ENCODE results near the gene ATP10B. TPM values are rescaled to one million over a fixed set of nuclear protein-coding genes. Genes with fewer than 3 reads are reported as not detected.
"Not testable (repeated sequence)": the region's sequence is repeated elsewhere in the genome, so short reads cannot be mapped to it uniquely, and the experiment has no call there.

Gene ATP10B
- total RNA-seq, 4 donors from 2014 or later: 63.5 to 112 (median 87.7) TPM

DNA sequence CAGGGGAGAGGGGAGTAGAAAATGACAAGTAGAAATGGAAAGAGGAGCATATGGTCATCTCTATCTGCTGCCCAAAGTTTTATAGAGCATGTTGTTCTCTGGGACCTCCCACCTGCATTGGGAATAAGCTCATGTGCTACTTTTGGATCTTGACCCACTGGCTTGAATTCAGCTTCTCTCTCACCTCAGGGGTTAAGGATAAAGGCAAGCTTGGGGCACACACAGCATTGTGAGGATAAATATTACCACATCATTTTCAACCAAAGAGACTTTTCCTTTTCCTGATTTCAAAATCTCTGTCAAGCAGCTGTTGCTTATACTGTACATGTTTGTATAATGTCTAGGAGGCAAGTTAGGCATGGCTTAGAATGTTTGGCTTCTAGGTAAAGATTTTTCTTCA is 16.6 kb downstream of the ATP10B start:
- Histone ChIP-seq H3K4me3 (no peak overlapping the region), H3K27me3 (no peaks in the 10 kb centered on the region), H3K27ac (no peak overlapping the region), H3K36me3 (no peaks in the 10 kb centered on the region), H3K4me1 (no peaks in the 10 kb centered on the region), H3K9me3 (no peaks in the 10 kb centered on the region)
- DNase-seq: no peak
- TF ChIP-seq POLR2A (IDR thresholded peaks at IDR 0.05) (no peak), CTCF (IDR thresholded peaks at IDR 0.05) (no peak)

GRCh38 chr5:160833806-160834205 is 18.2 kb downstream of the ATP10B start:
- no peaks in the 10 kb centered on the region for H3K9me3 ChIP-seq
- TF ChIP-seq POLR2A (IDR thresholded peaks at IDR 0.05) (no peak), CTCF (IDR thresholded peaks at IDR 0.05) (no peak)
- no peak for DNase-seq
- H3K4me3 ChIP-seq: no peak overlapping the region
- H3K4me1 ChIP-seq: no peaks in the 10 kb centered on the region
- no peak overlapping the region for H3K27ac ChIP-seq
- no peaks in the 10 kb centered on the region for H3K36me3 ChIP-seq
- no peaks in the 10 kb centered on the region for H3K27me3 ChIP-seq

DNA sequence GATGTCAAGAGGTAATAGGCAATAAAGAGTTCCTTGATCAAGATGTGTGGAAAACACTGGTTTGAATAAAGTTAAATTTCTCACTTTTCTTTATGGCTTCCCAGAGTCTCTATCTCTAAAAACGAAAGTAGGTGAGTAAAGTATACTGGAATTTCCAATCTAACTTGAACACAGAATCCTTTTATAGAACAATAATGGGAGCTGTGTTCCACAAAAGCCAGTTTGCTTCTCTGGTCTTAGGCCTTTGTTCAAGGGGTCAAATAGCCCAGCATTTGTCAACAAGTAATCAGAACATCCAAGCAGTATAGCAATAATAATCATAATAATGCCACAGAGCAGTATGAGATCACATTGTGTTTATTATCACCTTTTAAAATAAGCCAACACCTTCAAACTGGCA is 20.2 kb downstream of the ATP10B start:
- TF ChIP-seq POLR2A (IDR thresholded peaks at IDR 0.05): no peak
- TF ChIP-seq CTCF (IDR thresholded peaks at IDR 0.05): no peak
- Histone ChIP-seq H3K4me3 (no peak overlapping the region), H3K27ac (no peak overlapping the region), H3K9me3 (no peaks in the 10 kb centered on the region), H3K4me1 (no peaks in the 10 kb centered on the region), H3K36me3 (no peaks in the 10 kb centered on the region), H3K27me3 (no peaks in the 10 kb centered on the region)
- no peak for DNase-seq

- Histone ChIP-seq H3K36me3 (no peaks in the 10 kb centered on the region), H3K9me3 (peaks cover 0 to 4% (median 0%) of the 10 kb centered on the region in 4 donors), H3K4me3 (no peak overlapping the region), H3K4me1 (no peaks in the 10 kb centered on the region), H3K27me3 (no peaks in the 10 kb centered on the region), H3K27ac (no peak overlapping the region)
- no peak for DNase-seq
- no peak for TF ChIP-seq CTCF (IDR thresholded peaks at IDR 0.05)
- TF ChIP-seq POLR2A (IDR thresholded peaks at IDR 0.05): no peak
Measured at GRCh38 chr5:160824301-160825001, 27.6 kb downstream of the ATP10B start.

DNA sequence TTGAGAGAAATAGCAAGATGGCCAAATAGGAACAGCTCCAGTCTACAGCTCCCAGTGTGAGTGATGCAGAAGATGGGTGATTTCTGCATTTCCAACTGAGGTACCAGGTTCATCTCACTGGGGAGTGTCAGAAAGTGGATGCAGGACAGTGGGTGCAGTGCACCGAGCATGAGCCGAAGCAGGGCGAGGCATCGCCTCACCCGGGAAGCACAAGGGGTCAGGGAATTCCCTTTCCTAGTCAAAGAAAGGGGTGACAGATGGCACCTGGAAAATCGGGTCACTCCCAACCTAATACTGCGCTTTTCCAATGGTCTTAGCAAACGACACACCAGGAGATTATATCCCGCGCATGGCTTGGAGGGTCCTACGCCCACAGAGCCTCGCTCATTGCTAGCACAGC is 39.0 kb downstream of the ATP10B start:
- H3K27ac ChIP-seq, DNase-seq, H3K4me1 ChIP-seq, H3K27me3 ChIP-seq, H3K4me3 ChIP-seq, H3K9me3 ChIP-seq, H3K36me3 ChIP-seq: not testable (repeated sequence)

DNA sequence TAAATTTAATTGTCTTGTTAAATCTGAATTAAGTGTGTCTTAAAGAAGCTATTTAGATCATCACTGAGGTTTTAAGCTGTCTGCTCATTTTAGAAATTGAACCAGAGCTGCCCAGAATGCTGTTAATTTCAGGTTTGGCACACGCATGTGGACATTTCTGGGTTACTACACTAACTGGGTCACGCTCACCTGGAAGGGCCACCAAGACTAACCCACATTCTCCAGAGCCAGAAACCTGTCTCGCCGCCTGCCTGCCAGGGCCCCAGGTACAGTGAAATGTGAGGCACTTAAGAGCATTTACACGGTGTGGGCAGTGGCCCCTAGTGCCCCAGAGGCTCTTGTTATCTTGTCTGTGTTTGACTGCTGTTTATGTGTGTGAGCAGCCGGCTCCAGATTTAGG is 46.6 kb downstream of the ATP10B start:
- no peaks in the 10 kb centered on the region for H3K36me3 ChIP-seq
- DNase-seq: no peak
- H3K9me3 ChIP-seq: no peaks in the 10 kb centered on the region
- H3K27me3 ChIP-seq: no peaks in the 10 kb centered on the region
- TF ChIP-seq CTCF (IDR thresholded peaks at IDR 0.05): no peak
- no peak for TF ChIP-seq POLR2A (IDR thresholded peaks at IDR 0.05)
- no peak overlapping the region for H3K4me3 ChIP-seq
- H3K27ac ChIP-seq: no peak overlapping the region
- peaks cover 0 to 6% (median 0%) of the 10 kb centered on the region in 4 donors for H3K4me1 ChIP-seq

All from Peyer's patch (tissue), 4 donors.